GM19099 (cell line): Measurements from ENCODE around the gene ZEB1.
A peak's percentile ranks its signal among the peaks of the same experiment; 100 is the strongest.

Experiments
- POLR2A ChIP-seq: IDR thresholded peaks from 3 replicates; pipeline ENCODE4 v1.6.1; 2011; ENCODE audit warnings: low read depth; ENCODE audit not compliant: insufficient read length; ENCODE audit errors: extremely low read depth

ZEB1 gene

DNA sequence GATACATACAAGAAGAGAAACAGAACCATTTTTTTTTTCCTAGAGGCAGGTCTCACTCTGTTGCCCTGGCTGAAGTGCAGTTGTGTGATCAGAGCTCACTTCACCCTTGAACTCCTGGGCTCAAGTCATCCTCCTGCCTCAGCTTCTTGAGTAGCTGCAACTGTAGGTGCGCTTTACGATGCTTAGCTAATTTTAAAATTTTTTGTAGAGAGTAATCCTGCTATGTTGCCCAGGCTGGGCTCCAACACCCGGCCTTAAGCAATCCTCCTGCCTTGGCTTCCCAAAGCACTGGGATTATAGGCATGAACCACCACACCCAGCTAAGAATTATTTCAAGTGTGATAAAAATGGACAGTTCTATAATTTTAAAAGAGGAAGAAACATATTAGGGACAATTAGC, 5.6 kb upstream of the ZEB1 start:
- TF ChIP-seq POLR2A: no peak

DNA sequence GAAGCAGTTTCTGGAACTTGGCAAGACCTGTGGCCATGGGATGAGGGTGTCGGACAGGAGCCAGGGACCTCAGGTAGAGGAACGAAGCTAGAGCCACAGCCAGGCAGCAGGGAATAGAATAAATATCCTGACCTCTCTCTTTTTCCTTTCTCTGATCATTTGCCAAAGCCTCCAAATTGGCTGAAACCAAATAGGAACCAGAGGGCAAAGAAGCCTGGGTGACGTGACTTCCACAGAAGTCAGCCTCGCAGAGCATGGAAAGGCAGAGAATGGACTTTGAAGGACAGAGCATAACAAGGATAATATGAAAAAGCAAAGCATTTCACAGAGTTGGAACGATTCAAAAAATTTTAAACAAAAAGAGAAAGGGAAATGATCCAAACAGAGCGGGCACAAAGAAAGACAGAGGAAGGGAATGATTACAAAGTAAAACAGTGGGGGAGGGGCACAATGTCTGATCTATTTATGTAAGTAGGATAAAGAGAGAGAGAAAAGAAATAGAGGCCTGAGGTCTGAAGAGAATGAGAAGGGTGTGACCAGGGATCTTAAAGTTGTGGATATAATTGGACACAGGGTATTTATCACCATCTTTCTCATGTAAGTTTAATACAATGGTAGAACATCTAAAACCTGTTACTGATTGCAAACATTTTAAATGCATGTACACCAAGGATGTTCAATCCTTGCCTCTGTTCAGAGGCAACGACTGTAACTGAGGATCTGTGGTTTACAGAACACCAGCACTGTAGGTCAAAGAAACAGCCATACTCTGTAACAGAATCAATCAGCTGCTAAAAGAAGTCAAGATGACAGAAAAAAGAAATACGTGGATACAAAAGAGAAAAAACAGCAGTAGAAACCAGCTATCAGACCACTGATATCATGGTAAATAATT, 4.5 kb upstream of the ZEB1 start:
- no peak for TF ChIP-seq POLR2A

DNA sequence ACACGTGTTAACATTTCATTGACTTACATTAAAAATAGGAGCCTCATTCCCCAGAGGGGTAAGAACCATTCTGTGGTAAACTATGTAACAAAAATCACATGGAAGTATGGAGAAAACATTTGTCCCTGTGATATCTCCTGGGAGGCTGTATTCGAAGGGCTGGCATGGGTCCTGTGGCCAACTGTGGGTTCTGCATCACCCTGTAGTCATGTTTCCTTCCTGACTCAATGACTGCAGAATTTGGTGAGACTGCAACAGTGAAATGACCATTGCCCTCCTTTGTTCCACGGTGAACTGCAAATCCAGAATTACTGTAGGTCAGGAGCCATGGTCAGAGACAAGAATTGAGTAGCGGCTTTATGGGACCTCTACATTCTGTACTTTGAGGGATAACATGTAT, 3.6 kb upstream of the ZEB1 start:
- no peak for TF ChIP-seq POLR2A

DNA sequence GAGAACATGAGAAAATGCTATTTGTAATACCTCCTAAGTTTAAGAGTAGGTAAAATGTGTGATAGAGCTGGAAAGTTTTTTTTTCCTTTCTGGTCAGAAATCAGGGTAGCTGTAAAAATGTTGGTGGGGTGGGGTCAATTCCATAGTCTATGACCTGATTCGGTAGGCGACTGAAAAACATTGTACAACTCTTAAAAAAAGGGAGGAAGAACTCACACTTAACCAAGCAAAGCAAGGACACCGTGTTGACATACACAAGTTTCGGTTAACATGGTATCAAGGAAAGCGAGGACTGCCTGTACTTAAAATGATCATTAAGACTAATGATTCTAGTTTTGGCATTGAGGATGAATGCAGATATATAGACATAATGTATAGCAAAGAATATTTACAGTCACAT, 1.8 kb upstream of the ZEB1 start:
- no peak for TF ChIP-seq POLR2A

DNA sequence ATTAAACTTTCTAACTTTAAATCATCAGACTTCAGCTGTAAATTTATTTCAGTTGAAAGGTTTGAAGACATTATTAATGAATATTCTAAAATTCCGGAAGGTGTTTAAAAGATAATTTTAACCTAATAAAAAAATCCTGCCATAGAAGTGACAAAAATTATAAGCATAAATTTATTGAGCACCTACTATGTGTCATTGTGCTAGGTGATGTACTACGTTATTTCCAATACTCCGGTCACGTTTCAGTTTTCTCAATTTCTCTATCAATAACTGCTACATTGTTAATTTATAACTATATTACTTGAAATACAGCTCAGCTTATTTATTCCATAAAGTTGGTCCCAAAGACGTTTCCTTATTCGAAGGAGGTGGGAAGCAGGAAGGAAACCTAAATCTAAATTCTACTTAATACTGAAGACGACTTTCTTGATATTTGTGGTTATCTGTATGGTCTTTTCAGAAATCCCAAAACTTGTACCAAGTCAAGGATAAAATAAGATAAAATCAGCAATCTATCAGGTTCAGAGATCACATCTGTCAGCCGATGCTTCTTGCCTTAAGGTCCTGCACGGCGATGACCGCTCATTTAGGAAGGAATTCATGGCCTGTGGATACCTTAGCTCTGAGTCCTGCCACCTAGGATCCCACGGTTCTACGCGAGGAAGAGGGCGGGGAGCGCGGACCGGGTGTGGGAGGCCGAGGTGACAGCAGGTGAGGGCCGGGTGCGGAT, 1.2 kb upstream of the ZEB1 start:
- TF ChIP-seq POLR2A: no peak

DNA sequence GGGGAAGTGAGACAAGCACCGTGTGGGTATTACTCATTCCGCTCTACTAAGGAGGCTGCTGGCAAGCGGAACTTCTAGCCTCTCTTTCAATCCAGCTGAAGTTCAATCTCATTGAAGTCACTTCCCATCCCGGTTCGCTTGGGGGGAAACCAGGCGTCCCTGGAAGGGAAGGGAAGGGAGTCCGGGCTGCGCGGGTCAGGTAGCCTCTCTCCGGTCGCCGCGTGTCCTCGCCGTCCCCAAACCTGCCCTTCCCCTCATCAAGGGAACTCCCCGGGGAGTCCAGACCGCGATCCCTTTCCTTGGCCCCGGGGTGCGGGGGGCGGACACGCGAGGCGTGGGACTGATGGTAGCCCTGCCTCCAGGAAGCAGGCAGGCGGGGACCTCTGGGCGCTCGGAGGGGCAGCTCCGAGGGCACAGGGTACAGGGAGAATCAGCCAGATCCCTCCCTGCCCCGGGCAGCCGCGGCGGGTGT, 598 bp upstream of the ZEB1 start:
- TF ChIP-seq POLR2A: peak; percentile 59

DNA sequence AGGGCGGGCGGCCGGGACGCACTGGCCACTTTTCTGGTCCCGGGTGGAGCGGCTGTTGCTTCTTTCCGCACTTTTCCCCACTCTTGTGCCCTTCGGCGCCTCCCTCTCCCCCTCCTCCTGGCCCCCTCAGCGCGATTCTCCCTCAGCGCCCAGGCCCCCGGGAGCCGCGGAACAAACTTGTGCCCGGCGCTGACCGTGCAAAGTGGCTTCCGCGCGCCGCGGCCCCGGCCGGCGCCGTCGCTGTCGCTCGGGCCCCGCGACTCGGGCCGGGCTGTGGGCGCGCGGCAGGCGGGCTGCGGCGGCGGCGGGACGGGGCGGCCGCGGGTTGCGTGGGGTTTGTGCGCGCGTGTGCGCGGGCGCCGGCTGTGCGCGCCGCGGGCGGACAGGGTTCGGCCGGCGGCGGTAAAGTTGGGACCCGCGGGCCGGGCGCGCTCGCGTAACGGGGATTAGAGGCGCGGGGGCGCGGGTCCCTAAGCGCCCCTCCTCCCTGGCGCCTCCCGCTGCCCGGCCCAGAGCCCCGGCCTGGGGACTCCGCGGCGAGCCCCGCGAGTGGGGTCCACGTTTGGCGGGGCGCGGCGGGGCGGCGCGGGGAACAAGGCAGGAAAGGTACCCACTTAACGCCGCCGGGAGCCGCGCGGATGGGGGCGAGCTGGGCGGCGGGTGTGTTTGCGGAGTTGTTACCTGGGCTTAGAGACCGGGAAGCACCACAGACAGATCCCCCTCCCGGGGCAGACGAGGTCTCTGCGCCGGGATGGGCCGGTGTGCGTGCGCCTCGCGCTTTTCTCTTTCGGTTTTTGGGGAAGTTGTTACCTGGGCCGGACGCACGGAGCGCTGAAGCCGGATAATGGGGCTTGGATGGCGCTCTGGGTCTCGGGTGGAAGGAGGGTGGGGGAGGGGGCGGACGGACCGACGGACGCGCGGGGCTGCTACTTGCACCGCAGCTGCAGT, 860 bp downstream of the ZEB1 start:
- TF ChIP-seq POLR2A: peak; percentile 59

DNA sequence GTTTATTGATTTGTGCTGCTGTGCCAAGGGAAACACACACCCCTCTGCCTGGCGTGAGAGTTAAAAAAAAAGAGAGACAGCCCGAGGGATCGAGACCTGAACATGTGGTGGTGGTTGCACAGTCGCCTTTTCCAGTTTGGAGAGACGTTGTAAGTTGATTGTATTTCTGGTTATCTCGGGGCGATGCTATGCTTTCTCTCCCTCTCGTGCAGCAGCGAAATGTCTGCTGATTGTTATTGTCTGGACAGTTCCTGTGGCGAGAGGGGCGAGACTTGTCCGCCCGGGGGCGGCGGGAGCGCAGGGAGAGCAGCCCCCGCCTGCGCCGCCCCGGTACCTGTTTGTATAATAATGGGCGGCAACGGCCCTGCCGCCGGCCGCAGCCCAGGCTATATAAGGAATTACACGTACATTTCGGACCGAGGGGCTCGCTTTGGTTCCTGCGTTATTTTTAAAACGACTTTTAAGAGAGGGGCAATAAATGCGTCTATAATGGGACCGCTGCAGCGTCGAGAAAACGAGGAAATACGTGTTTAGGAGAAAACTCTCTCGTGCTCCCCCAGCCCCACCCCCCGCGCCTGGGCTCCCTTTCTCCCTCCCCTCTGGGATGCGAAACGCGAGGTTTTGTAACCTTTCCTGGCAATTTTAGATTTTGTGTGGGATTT, 1.7 kb downstream of the ZEB1 start:
- TF ChIP-seq POLR2A: peak; percentile 49

DNA sequence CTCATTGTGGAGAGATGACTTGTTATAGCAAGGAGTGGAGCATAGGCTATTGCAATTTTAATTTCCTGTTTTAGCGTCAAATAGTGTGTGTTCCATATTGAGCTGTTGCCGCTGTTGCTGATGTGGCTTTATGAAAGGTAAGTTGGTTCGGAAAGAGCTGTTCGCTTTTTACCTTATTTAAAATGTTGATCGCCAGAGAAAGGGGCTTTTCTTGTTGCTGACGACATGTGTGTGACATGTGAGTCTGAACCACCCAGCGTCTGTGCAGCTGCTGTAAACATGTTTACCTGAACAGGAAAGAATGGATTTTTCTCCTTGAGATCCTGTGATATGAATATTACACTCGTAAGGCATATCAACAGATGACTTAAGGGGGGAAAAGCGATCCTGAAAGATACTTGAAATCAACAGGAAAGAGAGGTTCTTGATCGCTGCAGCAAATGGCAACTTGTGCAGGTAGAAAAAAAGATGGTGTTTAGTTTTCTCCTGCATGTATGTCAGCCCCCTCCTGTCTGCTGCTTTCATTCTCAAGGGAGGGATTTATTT, 2.5 kb downstream of the ZEB1 start:
- TF ChIP-seq POLR2A: no peak

DNA sequence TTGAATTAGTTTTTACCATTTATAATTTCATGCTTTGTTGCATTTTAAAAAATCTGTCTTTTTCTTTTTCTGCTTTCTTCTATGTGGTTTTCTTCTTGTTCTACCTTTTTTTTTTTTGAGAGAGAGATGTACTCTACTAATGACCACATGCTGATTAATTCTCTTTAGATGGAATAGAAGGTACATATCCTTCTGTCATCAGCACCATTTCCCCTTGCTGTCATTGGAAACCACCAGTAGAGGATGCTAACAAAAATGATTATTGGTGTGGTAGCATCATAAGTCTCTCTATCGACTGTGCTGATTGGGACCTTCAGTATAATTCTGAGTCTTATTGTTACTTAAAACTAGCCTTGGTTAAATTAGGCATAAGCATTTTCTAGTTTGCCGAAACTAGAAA, 3.6 kb downstream of the ZEB1 start:
- TF ChIP-seq POLR2A: no peak

DNA sequence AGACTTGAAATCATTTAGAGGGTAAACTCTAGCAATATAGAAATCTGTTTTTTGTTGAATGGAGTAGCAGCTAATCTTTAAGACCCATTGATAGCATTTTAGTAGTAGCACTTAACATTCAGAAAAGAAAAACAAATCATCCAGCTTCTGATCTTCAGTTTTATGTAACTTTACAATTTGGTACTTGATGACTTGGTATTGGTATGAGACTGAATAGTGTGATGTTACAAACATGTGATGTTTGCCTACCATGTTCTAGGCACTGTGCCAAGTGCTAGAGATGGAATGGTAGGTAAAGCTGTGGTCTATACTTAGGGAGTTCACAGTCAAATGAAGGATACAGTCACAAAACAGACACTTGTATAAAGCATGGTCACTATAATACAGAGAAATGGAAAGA, 21.3 kb downstream of the ZEB1 start:
- TF ChIP-seq POLR2A: no peak

DNA sequence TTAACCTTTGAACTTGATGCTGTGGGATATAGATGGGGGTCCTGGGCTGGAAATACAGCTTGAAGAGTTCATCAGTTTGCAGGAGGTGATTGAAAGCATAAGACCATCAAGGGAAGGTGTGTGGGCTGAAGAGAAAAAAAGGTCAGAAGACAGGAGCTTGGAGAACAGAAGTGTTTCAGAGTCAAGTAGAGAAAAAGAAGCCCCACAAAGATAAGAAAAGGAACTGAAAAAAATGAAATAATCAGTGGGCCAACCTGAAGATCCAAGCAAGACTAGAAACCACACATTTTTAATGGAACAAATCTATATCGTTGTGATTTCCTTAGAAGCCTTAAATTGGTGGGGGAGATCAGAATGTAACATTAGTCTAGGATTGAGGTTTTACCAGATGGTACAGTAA, 22.5 kb downstream of the ZEB1 start:
- no peak for TF ChIP-seq POLR2A

DNA sequence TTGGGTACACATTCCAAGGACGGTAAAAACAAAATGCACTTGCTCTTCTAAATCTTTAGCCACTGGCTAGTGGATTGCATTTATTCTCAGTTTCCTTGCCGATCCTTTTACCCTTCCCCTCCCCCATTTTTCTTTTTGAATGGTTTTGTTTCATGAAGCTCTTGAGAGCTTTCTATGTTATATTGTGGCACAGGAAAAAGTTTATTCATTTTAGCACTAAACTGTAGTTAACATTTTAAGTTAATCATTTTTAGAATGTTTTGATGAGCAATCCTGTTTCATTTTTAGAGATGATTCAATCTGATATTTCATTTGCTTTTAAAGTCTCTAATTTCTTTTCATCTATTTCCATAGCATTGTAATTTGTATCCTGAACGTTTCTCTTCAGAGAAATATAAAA, 24.0 kb downstream of the ZEB1 start:
- no peak for TF ChIP-seq POLR2A

DNA sequence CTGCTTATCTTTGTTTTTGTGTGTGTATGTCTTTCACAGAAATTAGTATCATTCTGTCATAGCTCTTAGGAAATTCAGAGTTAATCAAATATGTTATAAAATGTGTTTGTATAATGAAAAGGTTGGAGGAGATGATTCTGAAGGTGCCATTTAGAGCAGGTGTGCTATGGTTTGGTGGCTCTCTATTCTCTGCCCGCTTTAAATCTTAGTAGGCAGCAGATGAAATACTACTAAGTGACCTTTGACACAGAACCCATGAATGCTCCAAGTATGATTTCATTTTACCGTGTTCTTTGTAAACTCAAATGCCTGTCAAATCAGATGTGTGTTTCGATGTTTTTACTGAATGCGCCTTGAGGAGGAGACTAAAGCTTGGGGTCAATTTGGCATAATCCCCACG, 24.5 kb downstream of the ZEB1 start:
- TF ChIP-seq POLR2A: no peak
